ENCODE measurements around the gene RANBP3.
"Not testable (repeated sequence)": the region's sequence is repeated elsewhere in the genome, so short reads cannot be mapped to it uniquely, and the experiment has no call there.

The RANBP3 gene

DNA sequence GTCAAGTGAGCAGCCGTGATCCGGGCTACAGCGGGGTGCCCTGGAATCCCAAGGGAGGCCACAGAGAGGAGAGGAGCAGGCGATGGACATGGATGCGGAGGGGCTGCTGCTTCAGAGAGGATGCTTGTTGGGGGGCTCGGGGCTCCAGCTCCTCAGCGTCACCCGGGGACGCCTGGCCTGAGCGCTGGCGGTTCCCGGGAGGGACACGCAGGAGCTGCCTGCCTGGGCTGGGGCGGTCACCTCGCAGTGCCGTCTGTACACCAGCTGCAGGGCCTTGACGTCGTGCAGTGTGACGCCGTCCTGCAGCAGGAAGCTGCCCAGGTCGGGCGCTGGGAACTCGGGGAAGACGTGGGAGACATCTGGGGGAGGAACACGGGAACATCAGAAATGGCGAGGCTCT, 29.9 kb upstream of the RANBP3 start:
- CTCF ChIA-PET, result interaction anchor here (0.6 to 0.7 kb wide), 2 partner anchors 20 to 155 kb away, joined by 3 to 4 read pairs; no protein-coding TSS in a partner anchor

DNA sequence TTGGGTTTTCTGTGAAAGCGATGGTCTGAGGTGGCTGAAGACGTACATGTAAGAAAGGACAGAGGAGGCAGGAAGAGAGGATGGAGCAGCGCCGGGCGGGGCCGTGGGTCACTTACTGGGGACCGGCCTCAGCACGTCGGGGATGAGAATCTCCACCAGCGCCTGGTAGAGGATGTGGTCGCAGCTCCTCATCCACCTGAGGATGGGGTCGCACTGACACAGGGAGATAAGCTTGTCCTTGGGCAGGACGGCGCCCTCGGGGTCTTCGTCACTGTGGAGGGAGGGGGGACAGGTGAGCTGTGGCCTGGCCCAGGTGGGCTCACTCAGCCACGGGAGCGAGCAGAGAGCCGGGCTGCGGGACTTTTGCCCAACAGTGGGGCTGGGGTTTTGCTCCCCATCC, 29.0 kb upstream of the RANBP3 start:
- CTCF ChIA-PET, result no interaction called here
- TF ChIP-seq CTCF (conservative IDR thresholded peaks at IDR 0.05; ENCODE audit: low read depth), result no peak
- POLR2A ChIA-PET (ENCODE audit: low non-redundant PET), result no interaction called here
- DNase-seq (ENCODE audit: low spot score), result no peak
- no peak overlapping the region for H3K27ac ChIP-seq

More for the DNA sequence above, 29.9 kb upstream of the RANBP3 start:
- TF ChIP-seq CTCF (conservative IDR thresholded peaks at IDR 0.05; ENCODE audit: low read depth), result no peak
- H3K27ac ChIP-seq, result no peak overlapping the region
- no peak for DNase-seq (ENCODE audit: low spot score)
- POLR2A ChIA-PET (ENCODE audit: low non-redundant PET), result no interaction called here

DNA sequence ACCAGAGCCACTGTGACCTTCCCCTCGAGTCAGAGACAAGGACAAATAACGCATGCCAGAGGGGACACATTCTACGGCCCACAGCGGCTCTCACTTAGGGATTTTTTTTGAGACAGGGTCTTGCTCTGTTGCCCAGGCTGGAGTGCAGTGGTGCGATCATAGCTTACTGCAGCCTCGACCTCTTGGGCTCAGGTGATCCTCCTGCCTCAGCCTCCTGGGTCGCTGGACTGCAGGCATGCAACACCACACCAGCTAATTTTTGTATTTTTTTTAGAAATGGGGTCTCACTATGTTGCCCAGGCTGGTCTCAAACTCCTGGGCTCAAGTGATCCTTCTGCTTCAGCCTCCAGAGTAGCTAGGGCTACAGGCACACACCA, 28.1 kb upstream of the RANBP3 start:
- H3K27ac ChIP-seq; DNase-seq (ENCODE audit: low spot score); POLR2A ChIA-PET (ENCODE audit: low non-redundant PET): not testable (repeated sequence)
- CTCF ChIA-PET, result interaction anchor here (0.6 kb wide), 1 partner anchor 132 kb away, joined by 7 read pairs; no protein-coding TSS in a partner anchor

DNA sequence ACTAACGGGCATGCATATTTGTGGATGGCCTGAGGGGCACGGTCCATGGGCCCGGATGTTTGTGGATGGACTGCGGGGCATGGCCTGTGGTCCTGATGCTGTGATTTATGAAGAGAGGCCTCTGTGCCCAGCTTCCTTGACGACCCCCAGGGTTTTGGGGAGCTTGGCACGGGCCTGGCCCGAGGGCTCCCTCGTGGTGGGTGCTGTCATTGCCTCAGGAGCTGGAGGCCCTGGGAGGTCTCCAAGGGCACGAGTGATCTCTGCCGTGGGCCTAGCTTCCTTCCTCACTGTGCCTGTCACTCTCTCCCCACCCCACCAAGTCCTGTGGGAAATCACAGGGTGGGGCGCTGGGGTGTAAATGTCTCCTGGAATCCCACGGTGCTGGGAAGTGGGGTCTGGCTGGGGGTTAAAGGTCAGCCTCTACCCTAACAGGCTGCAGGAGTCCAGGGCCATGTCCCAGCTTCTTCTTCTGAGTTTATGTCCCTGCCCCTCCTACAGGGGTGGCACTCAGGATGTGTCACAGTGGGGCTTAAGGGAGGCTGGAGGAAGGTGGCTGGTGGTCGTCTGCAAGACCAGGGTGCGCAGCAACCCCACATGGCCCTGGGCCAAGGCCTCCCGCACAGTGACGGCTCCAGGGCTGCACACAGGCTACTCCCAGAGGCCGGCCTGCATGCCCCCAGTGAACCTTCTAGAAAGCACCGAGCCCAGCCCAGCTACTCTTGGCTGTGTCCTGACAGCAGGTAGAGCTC, 27.6 kb upstream of the RANBP3 start:
- no peak for TF ChIP-seq CTCF (conservative IDR thresholded peaks at IDR 0.05; ENCODE audit: low read depth)
- POLR2A ChIA-PET (ENCODE audit: low non-redundant PET), result no interaction called here
- CTCF ChIA-PET, result interaction anchor here (0.6 to 0.8 kb wide), 2 partner anchors 18 to 58 kb away, joined by 3 to 5 read pairs; no protein-coding TSS in a partner anchor
- H3K27ac ChIP-seq, result no peak overlapping the region
- no peak for DNase-seq (ENCODE audit: low spot score)

GRCh38 chr19:6003976-6004375, 26.0 kb upstream of the RANBP3 start:
- ChIA-PET CTCF (no interaction called here), POLR2A (ENCODE audit: low non-redundant PET) (no interaction called here)
- DNase-seq (ENCODE audit: low spot score), result no peak
- no peak for TF ChIP-seq CTCF (conservative IDR thresholded peaks at IDR 0.05; ENCODE audit: low read depth)
- no peak overlapping the region for H3K27ac ChIP-seq

DNA sequence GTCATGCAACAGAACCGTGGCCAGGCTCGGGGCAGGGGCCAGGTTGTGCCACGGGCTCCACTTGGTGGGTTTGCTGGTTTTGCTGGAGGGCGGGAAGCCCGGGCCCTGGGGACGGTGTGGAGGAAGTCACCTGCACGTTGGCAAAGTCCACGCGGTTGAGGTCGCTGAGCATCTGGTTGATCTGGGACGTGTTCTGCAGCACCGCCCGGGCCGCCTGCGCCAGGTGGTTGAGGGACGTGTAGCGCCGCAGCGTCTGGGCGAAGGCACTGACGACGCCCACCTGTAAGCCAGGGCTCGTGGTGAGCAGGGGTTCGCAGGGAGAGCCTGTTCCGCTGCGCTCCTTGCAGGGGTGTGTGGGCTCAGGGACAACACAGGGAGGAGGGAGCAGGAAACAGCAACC, 24.7 kb upstream of the RANBP3 start:
- ChIA-PET POLR2A (ENCODE audit: low non-redundant PET) (interaction anchor here (0.5 kb wide), 1 partner anchor 16 kb away, joined by 3 read pairs; no protein-coding TSS in a partner anchor), CTCF (interaction anchor here (0.6 to 1.1 kb wide), 2 partner anchors 15 to 685 kb away, joined by 3 read pairs; no protein-coding TSS in a partner anchor)
- H3K27ac ChIP-seq, result 0 out of 2 replicates have a peak overlapping the region, but pooled peaks have one; percentile 1
- TF ChIP-seq CTCF (conservative IDR thresholded peaks at IDR 0.05; ENCODE audit: low read depth), result no peak
- no peak for DNase-seq (ENCODE audit: low spot score)

DNA sequence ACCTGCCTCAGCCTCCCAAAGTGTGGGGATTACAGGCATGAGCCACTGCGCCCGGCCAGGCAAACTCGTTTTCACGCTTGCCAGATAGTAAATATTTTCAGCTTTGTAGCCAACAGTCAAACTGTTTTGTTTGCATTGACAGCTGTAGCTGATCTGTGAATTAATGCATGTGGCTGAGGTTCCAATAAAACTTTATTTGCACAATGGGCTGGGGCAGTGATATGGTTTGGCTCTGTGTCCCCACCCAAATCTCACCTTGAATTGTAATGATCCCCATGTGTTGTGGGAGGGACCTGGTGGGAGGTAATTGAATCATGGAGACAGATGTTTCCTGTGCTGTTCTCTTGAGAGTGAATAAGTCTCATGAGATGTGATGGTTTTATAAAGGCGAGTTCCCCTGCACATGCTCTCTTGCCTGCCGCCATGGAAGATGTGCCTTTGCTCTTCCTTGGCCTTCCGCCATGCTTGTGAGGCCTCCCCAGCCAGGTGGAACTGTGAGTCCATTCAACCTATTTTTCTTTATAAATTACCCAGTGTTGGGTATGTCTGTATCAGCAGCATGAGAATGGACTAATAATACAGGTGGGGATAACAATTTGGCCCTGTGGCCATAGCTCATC, 22.4 kb upstream of the RANBP3 start:
- POLR2A ChIA-PET (ENCODE audit: low non-redundant PET), result no interaction called here
- CTCF ChIA-PET, result no interaction called here

More for the DNA sequence above, 22.4 kb upstream of the RANBP3 start:
- TF ChIP-seq CTCF (conservative IDR thresholded peaks at IDR 0.05; ENCODE audit: low read depth), result no peak
- DNase-seq (ENCODE audit: low spot score), result no peak
- no peak overlapping the region for H3K27ac ChIP-seq
